ENCODE measurements around the gene DCN. TPM values are rescaled to one million over a fixed set of nuclear protein-coding genes. Genes with fewer than 3 reads are reported as not detected.

DCN gene
- total and polyA plus RNA-seq, 7 donors, result 41.2 to 1,612 (median 675) TPM

- TF ChIP-seq EP300 (IDR thresholded peaks at IDR 0.05), result no peak
- no peak for TF ChIP-seq CTCF (IDR thresholded peaks at IDR 0.05)
- TF ChIP-seq POLR2AphosphoS5 (IDR thresholded peaks at IDR 0.05), result no peak
- TF ChIP-seq POLR2A (IDR thresholded peaks at IDR 0.05), result no peak
- Histone ChIP-seq H3K4me3 (no peak overlapping the region), H3K27me3 (no peaks in the 10 kb centered on the region), H3K9me3 (no peaks in the 10 kb centered on the region), H3K27ac (peak overlapping the region in 2 of 4 donors; percentile 36 to 61), H3K4me1 (peaks cover 0 to 17% (median 9%) of the 10 kb centered on the region in 4 donors), H3K36me3 (no peaks in the 10 kb centered on the region)
- intact Hi-C loops (cut with DNase I), result loop anchor here (5.0 kb wide), 1 partner anchor 126 kb away; no protein-coding TSS in a partner anchor
- DNase-seq, result no peak
- WGBS, 2 donors, result 88 to 89% methylated on average over 5 of the region's 5 CpGs
These were observed 74.3 kb downstream of the DCN start for GRCh38 chr12:91108196-91108755.

GRCh38 chr12:91106283-91106682 lies 76.3 kb downstream of the DCN start:
- intact Hi-C loops (cut with DNase I), result loop anchor here (5.0 kb wide), 1 partner anchor 124 kb away; no protein-coding TSS in a partner anchor
- Histone ChIP-seq H3K27ac (peak overlapping the region in 1 of 4 donors; percentile 5), H3K4me3 (no peak overlapping the region), H3K4me1 (peaks cover 0 to 8% (median 6%) of the 10 kb centered on the region in 4 donors), H3K36me3 (no peaks in the 10 kb centered on the region), H3K27me3 (no peaks in the 10 kb centered on the region), H3K9me3 (no peaks in the 10 kb centered on the region)
- DNase-seq, result no peak
- TF ChIP-seq CTCF (IDR thresholded peaks at IDR 0.05), result no peak
- no peak for TF ChIP-seq POLR2A (IDR thresholded peaks at IDR 0.05)
- no peak for TF ChIP-seq EP300 (IDR thresholded peaks at IDR 0.05)
- TF ChIP-seq POLR2AphosphoS5 (IDR thresholded peaks at IDR 0.05), result no peak

- Histone ChIP-seq H3K9me3 (no peaks in the 10 kb centered on the region), H3K4me3 (no peak overlapping the region), H3K27ac (peak overlapping the region in 2 of 4 donors; percentile 5 to 34), H3K4me1 (peaks cover 0 to 8% (median 4%) of the 10 kb centered on the region in 4 donors), H3K36me3 (no peaks in the 10 kb centered on the region), H3K27me3 (no peaks in the 10 kb centered on the region)
- DNase-seq, result no peak
- 73 to 82% methylated on average over 5 of the region's 5 CpGs for WGBS, 2 donors
- TF ChIP-seq EP300 (IDR thresholded peaks at IDR 0.05) (no peak), POLR2AphosphoS5 (IDR thresholded peaks at IDR 0.05) (no peak), CTCF (IDR thresholded peaks at IDR 0.05) (no peak), POLR2A (IDR thresholded peaks at IDR 0.05) (no peak)
- intact Hi-C loops (cut with DNase I), result loop anchor here (5.0 kb wide), 1 partner anchor 124 kb away; no protein-coding TSS in a partner anchor
These were observed 76.8 kb downstream of the DCN start for GRCh38 chr12:91105807-91106206.

- Histone ChIP-seq H3K27me3 (no peaks in the 10 kb centered on the region), H3K4me1 (peaks cover 0 to 8% (median 3%) of the 10 kb centered on the region in 4 donors), H3K27ac (peak overlapping the region in 2 of 4 donors; percentile 5 to 6), H3K4me3 (no peak overlapping the region), H3K9me3 (no peaks in the 10 kb centered on the region), H3K36me3 (no peaks in the 10 kb centered on the region)
- no peak for TF ChIP-seq EP300 (IDR thresholded peaks at IDR 0.05)
- no peak for TF ChIP-seq POLR2AphosphoS5 (IDR thresholded peaks at IDR 0.05)
- no peak for DNase-seq
- intact Hi-C loops (cut with DNase I), result loop anchor here (5.0 kb wide), 1 partner anchor 123 kb away; no protein-coding TSS in a partner anchor
- WGBS, 2 donors, result 78 to 82% methylated on average over 1 of the region's 1 CpG
These were observed 77.7 kb downstream of the DCN start for GRCh38 chr12:91104812-91105466.

- intact Hi-C loops (cut with DNase I), result no loop called here
- 48 to 51% methylated on average over 1 of the region's 1 CpG for WGBS, 2 donors
- Histone ChIP-seq H3K4me1 (peaks cover 0 to 17% (median 11%) of the 10 kb centered on the region in 4 donors), H3K9me3 (no peaks in the 10 kb centered on the region), H3K4me3 (no peak overlapping the region), H3K36me3 (no peaks in the 10 kb centered on the region), H3K27ac (no peak overlapping the region), H3K27me3 (no peaks in the 10 kb centered on the region)
- TF ChIP-seq POLR2AphosphoS5 (IDR thresholded peaks at IDR 0.05) (no peak), EP300 (IDR thresholded peaks at IDR 0.05) (no peak), CTCF (IDR thresholded peaks at IDR 0.05) (no peak), POLR2A (IDR thresholded peaks at IDR 0.05) (no peak)
- no peak for DNase-seq
These were observed 79.0 kb downstream of the DCN start for GRCh38 chr12:91103624-91104023.
